Pancreas (tissue), 10 donors: ENCODE measurements around the gene PDE6G. TPM values are rescaled to one million over a fixed set of nuclear protein-coding genes. Genes with fewer than 3 reads are reported as not detected.

ENCODE experiments used
- ATAC-seq, 4 donors: fragments of 200-7000 bp; cut with Tn5 transposase; one replicate each; pipeline versions ENCODE4 v1.8.0 to v1.9.1; 2020; ENCODE audit warnings: mild to moderate bottlenecking in 4 of 4, moderate library complexity in 4 of 4
- DNase-seq, 6 donors: peaks; one replicate each; pipeline ENCODE4 v3.0.0-alpha.2; 2020
- FAIRE-seq: peaks from 2 replicates; lab custom pipeline; 2012; peaks lifted over from hg19 to GRCh38; lab: Jason Lieb, UNC
- H3K27ac ChIP-seq, 4 donors: fragments of 200-600 bp; sonication (generic); 1 replicate in 3 of 4; 2 replicates in 1 of 4; pipeline versions ENCODE4 v1.5.0 to v1.8.0; 2020
- H3K27me3 ChIP-seq, 4 donors: fragments of 200-600 bp; one replicate each; pipeline ENCODE4 v1.8.0; 2021
- H3K36me3 ChIP-seq, 3 donors: fragments of 200-600 bp; sonication (generic) in 1 of 3; one replicate each; pipeline versions ENCODE4 v1.5.0 to v1.8.0; 2020 to 2021
- H3K4me1 ChIP-seq, 3 donors: fragments of 200-600 bp; one replicate each; pipeline ENCODE4 v1.8.0; 2021
- H3K4me3 ChIP-seq, 4 donors: fragments of 200-600 bp; sonication (generic) in 2 of 4; one replicate each; pipeline versions ENCODE4 v1.5.0 to v1.8.0; 2020 to 2021
- H3K9me3 ChIP-seq, 4 donors: fragments of 200-600 bp; one replicate each; pipeline ENCODE4 v1.8.0; 2021
- WGBS, 2 donors: extraction: QIAGEN DNeasy Blood & Tissue Kit; methylation state at CpG; one replicate each; pipeline ENCODE4 v1.1.7; 2013; 5-methylcytosine and 5-hydroxymethylcytosine counted together
- intact Hi-C, 3 donors: fragments of 100-400 bp; cut with DNase I; formaldehyde crosslinking; loops; one replicate each; pipeline versions ENCODE4 v1.11.1 to v1.14.2; 2022
- polyA plus RNA-seq, 2 donors: library from polyadenylated mRNA; stranded (reverse); fragments of 200-250 nt; gene quantifications; one replicate each; pipeline ENCODE4 v1.2.3, GENCODE V29; 2013
- total RNA-seq, 6 donors: library from RNA; stranded (reverse); fragmentation: NEBNext Ultra II Directional in 4 of 6; extraction: Animal tissue kit (Norgen Biotek cat#: 25700) in 4 of 6; gene quantifications; one replicate each; pipeline versions ENCODE4 v1.2.1 to v1.2.4, GENCODE V29; 2021 to 2023
- TF ChIP-seq, protein P1 (sequence below), 4 donors: fragments of 200-600 bp; sonication (generic) in 3 of 4; IDR thresholded peaks; one replicate each; pipeline versions ENCODE4 v1.5.0 to v1.8.0; 2021; ENCODE audit warnings: antibody characterized with exemption in 4 of 4
- donor health status: healthy with polysubstance abuse.
- donor health status: DM: no; HTN: no; CAD: no; lungs with moderate emphysema.
- donor health status: DM: no; HTN: no; CAD: no.
- donor health status: control.
- donor health status: control.
- donor health status: Bipolar disorder and iron deficiency.
- donor health status: DM: yes; HTN: yes; CAD: no.
- donor health status: DM: no; HTN: no; CAD: no.
- donor health status: DM: no; HTN: no; CAD: no.
- donor health status: DM: yes; HTN: yes; CAD: no.

Gene PDE6G
- total and polyA plus RNA-seq, 8 donors = 0.31 to 0.49 (median 0.42) TPM; not detected in 4

DNA sequence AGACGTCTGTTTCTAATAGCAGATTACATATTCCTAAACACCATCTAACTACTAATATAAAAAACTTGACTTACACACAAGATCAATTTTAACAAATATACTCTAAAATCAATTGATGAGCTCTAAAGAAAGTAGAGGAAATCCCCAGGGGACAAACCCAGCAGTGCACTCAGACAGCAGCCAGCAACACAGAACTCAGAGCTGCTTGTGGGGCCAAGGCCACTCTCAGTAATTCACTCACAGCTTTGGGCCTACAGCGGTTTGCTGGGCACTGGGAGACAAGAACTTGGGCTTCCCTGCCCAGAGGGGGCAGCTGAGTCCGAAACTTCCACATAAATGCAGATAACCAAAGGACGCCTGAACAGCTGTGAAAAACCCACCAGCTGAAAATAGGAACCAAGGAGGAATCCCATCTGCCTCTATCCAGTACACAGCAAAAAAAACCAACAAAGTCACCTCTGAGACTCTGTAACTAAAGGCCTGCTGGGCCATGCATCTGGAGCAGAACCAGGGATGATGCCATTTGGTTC, 40.9 kb downstream of the PDE6G start:
- TF ChIP-seq, protein P1, sequence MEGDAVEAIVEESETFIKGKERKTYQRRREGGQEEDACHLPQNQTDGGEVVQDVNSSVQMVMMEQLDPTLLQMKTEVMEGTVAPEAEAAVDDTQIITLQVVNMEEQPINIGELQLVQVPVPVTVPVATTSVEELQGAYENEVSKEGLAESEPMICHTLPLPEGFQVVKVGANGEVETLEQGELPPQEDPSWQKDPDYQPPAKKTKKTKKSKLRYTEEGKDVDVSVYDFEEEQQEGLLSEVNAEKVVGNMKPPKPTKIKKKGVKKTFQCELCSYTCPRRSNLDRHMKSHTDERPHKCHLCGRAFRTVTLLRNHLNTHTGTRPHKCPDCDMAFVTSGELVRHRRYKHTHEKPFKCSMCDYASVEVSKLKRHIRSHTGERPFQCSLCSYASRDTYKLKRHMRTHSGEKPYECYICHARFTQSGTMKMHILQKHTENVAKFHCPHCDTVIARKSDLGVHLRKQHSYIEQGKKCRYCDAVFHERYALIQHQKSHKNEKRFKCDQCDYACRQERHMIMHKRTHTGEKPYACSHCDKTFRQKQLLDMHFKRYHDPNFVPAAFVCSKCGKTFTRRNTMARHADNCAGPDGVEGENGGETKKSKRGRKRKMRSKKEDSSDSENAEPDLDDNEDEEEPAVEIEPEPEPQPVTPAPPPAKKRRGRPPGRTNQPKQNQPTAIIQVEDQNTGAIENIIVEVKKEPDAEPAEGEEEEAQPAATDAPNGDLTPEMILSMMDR (IDR thresholded peaks at IDR 0.05) = no peak
- H3K9me3 ChIP-seq = no peaks in the 10 kb centered on the region
- WGBS, 2 donors = 91 to 95% methylated on average over 4 of the region's 4 CpGs
- H3K4me1 ChIP-seq = no peaks in the 10 kb centered on the region
- no peak overlapping the region for H3K27ac ChIP-seq
- no peaks in the 10 kb centered on the region for H3K27me3 ChIP-seq
- H3K4me3 ChIP-seq = no peak overlapping the region
- intact Hi-C loops = no loop called here
- peak in 1 of 6 donors; percentile 11 for DNase-seq
- peaks cover 0 to 6% (median 0%) of the 10 kb centered on the region in 3 donors for H3K36me3 ChIP-seq
- FAIRE-seq = no peak
- ATAC-seq = no peak

DNA sequence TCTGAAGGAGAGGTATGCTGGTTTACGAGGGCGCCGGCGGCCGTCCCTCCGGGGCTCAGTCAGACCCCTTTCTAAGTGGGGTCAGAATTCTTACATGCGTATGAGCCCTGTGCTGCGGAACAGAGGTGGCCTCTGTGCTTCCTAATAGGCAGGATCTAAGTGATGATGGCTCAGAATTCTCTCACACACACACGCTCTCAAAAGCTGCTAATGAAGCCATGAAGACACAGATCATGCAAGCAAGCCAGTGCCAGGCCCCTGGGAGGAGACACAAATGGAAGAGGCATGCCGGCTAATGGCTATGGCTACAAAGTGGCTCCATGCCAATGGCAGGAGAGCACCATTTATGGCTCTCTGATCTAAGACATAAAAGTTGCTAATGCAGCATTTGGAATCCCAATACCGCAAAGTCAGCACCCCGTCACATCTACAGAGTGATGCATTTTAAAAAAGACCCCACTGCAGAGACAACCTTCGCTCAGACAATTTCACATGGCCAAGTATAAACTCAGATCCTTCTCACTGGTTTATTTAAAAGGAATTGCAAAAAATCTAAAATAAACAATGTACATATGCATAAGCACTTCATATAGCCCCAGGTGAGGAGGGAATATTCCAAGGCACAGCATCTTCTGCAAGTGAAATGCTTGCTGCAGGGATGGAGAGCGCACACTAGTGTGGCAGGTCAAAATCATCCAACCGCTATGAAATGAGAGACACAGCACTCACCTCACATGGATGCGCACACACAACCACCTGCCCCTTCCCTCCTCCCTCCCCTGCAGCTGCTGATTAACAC, 44.0 kb downstream of the PDE6G start:
- WGBS, 2 donors = 84 to 87% methylated on average over 16 of the region's 16 CpGs
- ATAC-seq = peak in 1 of 4 donors; percentile 24
- peak in 1 of 6 donors; percentile 10 for DNase-seq
- H3K36me3 ChIP-seq = peaks cover 0 to 24% (median 4%) of the 10 kb centered on the region in 3 donors
- H3K27me3 ChIP-seq = no peaks in the 10 kb centered on the region
- H3K4me3 ChIP-seq = no peak overlapping the region
- no peaks in the 10 kb centered on the region for H3K9me3 ChIP-seq
- no peak overlapping the region for H3K27ac ChIP-seq
- FAIRE-seq = no peak
- H3K4me1 ChIP-seq = no peaks in the 10 kb centered on the region
- TF ChIP-seq, protein P1 (IDR thresholded peaks at IDR 0.05) = no peak
- intact Hi-C loops = no loop called here

DNA sequence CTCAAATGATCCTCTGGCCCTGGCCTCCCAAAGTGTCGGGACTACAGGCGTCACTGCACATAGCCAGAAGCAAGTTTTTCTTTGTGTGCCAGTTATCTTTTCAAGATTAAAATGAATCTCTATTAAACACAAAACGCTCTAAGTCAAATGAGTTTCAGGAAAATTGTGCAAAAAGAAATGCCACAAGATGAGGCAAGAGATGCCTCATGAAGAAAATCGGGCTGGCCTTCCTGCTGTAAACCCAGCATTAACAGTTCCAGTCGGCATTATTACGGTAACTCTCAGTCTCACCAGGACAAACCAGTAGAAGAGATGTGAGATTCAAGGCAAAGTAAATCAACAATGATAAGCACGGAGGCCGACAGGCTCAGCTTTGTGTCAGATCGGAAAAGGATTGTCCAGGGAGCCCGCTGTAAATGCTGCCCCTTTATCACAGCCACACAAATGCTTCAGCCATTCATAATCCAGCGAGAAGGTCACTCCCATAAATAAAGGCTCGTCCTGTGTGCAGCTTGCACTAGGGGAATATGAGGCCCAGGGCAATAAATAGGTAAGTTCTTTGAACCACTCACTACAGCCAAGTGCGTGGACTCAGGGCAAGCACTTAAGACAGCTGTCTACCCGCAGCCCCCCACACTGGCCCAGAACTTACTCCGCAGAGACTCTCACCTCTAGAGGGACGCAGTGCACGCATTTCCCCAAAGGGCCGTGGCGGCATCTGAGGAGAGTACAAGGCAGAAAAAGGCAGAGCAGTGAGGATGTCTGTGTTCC, 46.6 kb downstream of the PDE6G start:
- no peak for FAIRE-seq

DNA sequence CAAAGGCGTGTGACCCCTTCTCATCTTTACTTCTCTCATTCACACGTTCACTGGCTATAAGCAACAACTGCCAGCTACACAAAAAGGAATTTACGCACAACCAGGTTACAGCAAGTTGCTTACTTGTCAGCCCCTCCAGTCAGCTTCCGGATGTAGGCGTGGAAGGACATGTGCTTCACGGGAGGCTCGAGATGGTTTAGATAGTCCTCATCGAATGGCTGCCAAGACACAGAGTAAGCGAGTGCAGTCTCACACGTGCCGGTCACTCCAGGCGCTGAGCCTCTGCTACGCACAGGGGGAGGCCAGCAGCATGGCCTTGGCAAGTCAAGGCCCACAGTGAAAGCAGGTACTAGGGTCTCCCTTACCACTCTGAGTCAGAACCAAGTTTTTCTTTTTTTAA, 47.7 kb downstream of the PDE6G start:
- Histone ChIP-seq H3K27me3 (no peaks in the 10 kb centered on the region), H3K4me1 (no peaks in the 10 kb centered on the region), H3K9me3 (no peaks in the 10 kb centered on the region), H3K4me3 (no peak overlapping the region), H3K36me3 (peaks cover 0 to 48% (median 4%) of the 10 kb centered on the region in 3 donors), H3K27ac (no peak overlapping the region)
- WGBS, 2 donors = 90 to 93% methylated on average over 13 of the region's 13 CpGs
- TF ChIP-seq, protein P1 (IDR thresholded peaks at IDR 0.05) = no peak
- ATAC-seq (no peak), DNase-seq (peak in 1 of 6 donors; percentile 6), FAIRE-seq (no peak)
- intact Hi-C loops = loop anchor here in 2 of 3 donors (10.0 kb wide), 1 partner anchor 354 kb away; no protein-coding TSS in a partner anchor

More for the DNA sequence above, 46.6 kb downstream of the PDE6G start:
- Histone ChIP-seq H3K27me3 (no peaks in the 10 kb centered on the region), H3K27ac (no peak overlapping the region), H3K36me3 (peaks cover 0 to 38% (median 4%) of the 10 kb centered on the region in 3 donors), H3K4me3 (no peak overlapping the region), H3K9me3 (no peaks in the 10 kb centered on the region), H3K4me1 (no peaks in the 10 kb centered on the region)
- TF ChIP-seq, protein P1 (IDR thresholded peaks at IDR 0.05) = no peak
- WGBS, 2 donors = 91 to 93% methylated on average over 19 of the region's 19 CpGs
- intact Hi-C loops = loop anchor here in 2 of 3 donors (10.0 kb wide), 1 partner anchor 355 kb away; no protein-coding TSS in a partner anchor
- ATAC-seq (no peak), DNase-seq (no peak)
